ENCODE data around the gene CEP72.
"Not testable (repeated sequence)": the region's sequence is repeated elsewhere in the genome, so short reads cannot be mapped to it uniquely, and the experiment has no call there.

The CEP72 gene

DNA sequence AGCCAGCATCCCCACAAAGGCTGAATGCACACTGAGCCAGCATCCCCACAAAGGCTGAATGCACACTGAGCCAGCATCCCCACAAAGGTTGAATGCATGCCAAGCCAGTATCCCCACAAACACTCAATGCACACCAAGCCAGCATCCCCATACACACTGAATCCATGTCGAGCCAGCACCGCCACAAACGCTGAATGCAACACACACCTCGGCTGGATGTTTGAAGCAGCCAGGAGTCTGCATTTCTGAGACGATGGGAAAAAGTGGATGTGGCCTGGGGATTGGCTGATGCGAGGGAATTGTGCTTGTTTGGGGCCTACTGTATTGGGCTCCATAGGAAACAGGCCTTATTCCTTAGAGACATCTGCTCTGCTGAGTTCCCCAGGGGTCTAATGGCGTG is 30.9 kb upstream of the CEP72 start:
- DNase-seq (ENCODE audit: low read depth in 3 of 3), result no peak

GRCh38 chr5:581941-582340 is 30.2 kb upstream of the CEP72 start:
- DNase-seq (ENCODE audit: low read depth in 3 of 3), result no peak

GRCh38 chr5:582445-582844 is 29.7 kb upstream of the CEP72 start:
- DNase-seq (ENCODE audit: low read depth in 3 of 3), result not testable (repeated sequence)

DNA sequence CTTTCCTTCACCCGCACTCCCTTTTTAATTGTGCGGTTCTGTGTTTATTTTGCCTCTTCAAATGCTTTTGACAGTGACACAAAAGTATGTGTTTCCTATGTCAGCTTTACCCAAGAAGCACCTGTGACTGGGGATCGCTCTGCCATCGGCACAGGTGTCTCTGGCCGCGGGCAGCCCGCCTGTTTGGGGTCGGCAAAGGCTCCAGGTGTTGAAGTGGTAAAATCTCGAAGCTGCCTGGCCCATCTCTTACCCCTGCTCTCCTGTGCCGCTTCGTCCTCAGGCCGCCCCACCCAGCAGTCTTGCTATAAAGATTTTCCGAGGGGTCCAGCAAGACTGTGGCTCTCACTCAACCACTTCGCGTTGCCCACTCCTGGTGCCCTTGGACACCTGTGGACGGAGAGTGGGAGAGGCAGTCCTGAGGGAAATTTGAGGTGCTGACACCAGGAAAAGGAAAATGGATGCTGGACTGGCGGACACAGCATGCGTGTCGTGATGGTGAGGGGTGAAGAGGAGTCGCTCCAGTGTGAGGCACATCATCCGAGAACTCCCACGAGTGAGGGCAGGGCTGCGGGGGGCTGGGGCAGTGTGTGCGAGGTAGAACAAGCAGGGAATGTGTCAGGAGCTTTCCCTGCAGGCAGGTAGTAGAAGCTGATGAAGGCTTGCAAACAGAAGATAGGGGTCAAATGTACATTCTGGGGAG is 29.1 kb upstream of the CEP72 start:
- no peak for DNase-seq (ENCODE audit: low read depth in 3 of 3)

DNA sequence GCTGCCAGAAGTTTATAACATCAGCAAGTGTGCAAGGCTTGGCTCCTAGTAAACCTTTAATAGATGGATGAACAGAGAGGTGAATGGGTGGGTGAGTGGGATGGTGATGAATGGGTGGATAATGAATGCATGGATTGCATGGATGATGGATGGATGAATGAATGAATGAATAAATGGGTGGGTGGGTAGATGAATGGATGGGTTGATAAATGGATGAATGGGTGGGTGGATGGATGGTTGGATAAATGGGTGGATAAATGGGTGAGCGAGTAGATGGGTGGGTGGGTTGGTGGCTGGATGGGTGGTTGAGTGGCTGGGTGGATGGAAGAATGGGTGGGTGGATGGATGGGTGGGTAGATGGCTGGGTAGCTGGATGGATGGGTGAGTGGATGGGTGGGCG is 28.5 kb upstream of the CEP72 start:
- DNase-seq (ENCODE audit: low read depth in 3 of 3), result no peak

GRCh38 chr5:584216-584615 is 27.9 kb upstream of the CEP72 start:
- DNase-seq (ENCODE audit: low read depth in 3 of 3), result no peak

DNA sequence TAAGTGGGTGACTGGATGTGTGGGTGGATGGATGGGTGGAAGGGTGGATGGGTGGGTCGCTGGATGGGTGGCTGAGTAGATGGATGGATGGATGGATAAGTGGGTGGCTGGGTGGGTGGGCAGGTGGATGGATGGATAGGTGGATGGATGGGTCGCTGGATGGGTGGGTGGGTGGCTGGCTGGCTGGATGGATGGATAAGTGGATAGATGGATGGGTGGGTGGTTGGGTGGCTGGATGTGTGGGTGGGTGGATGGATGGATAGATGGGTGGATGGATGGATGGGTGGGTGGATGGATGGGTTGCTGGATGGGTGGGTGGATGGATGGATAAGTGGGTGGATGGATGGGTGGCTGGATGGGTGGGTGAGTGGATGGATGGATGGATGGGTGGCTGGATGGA is 27.3 kb upstream of the CEP72 start:
- DNase-seq (ENCODE audit: low read depth in 3 of 3), result no peak

GRCh38 chr5:585556-585955 is 26.6 kb upstream of the CEP72 start:
- DNase-seq (ENCODE audit: low read depth in 3 of 3), result no peak

DNA sequence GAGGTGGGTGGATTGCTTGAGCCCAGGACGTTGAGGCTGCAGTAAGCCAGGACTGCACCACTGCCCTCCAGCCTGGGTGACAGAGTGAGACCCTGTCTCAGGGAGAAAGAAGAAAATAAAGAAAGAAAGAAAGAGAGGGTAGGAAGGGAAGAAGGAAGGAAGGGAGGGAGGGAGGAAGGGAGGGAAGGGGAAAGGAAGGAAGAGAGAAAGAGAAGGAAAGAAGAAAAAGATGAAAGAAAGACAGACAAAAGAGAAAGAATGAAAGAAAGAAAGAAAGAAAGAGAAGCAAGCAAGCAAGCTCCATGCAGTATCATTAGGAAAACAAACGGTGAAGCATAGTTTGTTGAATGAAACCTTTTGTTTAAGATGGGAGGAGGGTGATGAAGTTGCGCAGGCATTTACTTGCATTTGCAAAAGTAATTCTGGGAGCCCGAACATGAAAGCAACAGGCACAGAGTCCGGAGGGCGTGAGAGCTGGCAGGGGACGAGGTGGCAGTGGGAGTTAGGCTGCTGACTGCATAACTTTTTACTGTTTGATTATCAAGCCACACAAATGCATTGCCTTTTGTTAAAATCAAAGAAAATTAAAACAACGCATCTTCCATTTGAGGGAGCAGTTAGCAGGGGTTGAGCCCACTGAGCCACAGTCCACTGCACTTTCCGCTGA is 26.0 kb upstream of the CEP72 start:
- DNase-seq (ENCODE audit: low read depth in 3 of 3), result no peak

DNA sequence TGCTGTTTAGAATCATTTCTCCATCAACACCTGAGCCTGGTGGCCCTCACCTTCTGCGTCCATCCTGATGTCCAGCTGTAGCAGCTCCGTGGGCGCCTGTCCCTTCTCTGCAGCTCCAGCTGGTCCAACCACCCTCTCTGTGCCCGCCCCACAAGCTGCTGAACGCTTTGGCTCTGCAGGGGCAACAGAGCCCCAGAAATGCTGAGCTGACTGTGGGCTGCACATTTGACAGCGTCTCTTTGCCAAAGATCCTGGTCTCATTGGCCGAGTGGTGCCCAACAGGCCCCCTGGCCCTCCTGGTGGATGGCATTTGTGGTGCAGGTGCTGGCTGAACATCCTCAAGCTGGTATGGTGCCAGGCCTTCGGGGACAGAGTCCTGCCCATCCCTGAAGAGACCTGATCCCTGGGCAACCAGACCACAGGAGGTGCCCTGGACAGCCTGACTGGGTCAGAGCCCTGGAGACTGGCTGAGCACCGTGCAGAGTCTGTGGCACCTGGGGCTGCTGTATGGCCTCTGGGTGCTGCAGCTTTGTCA is 25.3 kb upstream of the CEP72 start:
- DNase-seq (ENCODE audit: low read depth in 3 of 3), result no peak

GRCh38 chr5:587403-587802 is 24.7 kb upstream of the CEP72 start:
- DNase-seq (ENCODE audit: low read depth in 3 of 3), result no peak

DNA sequence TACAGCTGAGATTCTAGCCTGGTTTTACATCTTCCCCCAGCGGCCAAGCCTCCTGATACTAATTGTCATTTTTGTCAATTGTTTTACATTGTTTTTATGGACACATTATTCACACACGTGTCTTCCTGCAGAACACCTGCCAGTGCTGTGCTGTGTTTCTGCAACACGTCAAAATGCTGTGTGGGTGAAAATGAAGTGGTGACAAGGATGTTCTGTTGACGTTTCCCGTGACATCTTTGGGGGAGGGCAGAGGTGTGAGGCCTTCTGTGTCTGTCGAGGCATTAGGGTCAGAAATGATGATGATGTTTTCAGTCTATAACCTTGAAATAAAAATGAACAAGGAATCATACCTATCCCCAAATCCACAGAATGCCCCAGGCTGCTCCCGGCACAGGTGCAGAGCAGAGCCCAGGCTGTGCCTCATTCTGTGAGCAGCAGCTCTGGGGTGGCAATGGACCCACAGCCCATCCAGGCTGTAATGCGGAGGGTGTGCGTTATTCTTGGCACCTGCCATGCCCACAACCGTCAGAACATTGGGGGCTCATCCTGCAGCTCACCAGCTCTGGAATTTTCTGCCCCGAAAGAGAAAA is 23.6 kb upstream of the CEP72 start:
- DNase-seq (ENCODE audit: low read depth in 3 of 3), result no peak

GRCh38 chr5:589173-589572 is 23.0 kb upstream of the CEP72 start:
- no peak for DNase-seq (ENCODE audit: low read depth in 3 of 3)

DNA sequence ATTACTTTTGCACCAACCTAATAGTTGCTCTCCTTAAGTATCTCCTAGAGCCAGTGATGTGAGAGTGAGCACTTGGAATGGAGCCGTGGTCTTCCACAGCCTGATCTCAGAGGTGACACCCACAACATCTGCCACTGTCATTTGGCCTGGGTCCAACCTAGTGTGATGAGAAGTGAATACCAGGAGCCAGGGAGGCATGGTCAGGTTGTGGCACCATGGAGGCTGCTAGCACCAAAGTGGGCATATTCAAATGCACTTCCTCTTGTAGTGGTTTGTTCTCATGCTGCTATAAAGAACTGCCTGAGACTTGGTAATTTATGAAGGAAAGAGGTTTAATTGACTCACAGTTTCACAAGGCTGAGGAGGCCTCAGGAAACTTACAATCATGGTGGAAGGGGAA is 22.6 kb upstream of the CEP72 start:
- no peak for DNase-seq (ENCODE audit: low read depth in 3 of 3)

GRCh38 chr5:590346-590745 is 21.8 kb upstream of the CEP72 start:
- DNase-seq (ENCODE audit: low read depth in 3 of 3), result no peak

- no peak for DNase-seq (ENCODE audit: low read depth in 3 of 3)
Observed at GRCh38 chr5:591746-592145, 20.4 kb upstream of the CEP72 start.

DNA sequence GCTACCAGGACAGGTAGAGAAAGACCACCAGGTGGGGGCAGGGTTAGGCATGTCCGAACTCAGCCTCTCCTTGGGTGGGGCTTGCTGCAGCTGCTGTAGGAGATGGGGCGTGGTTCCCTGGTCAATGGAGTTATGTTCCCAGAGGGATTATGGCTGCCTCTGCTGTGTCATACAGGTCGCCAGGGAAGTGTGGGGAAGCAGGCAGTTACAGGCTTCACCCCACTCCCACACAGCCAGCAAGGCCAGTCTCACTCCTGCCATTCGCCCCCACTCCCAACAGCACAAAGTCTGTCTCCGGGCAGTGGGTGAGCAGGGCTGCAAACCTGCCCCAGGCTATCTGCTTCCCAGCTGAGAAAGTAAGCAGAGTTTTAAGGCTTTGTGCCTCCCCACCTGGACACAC is 20.0 kb upstream of the CEP72 start:
- DNase-seq (ENCODE audit: low read depth in 3 of 3), result no peak

- no peak for DNase-seq (ENCODE audit: low read depth in 3 of 3)
Observed at GRCh38 chr5:593511-593910, 18.6 kb upstream of the CEP72 start.

GRCh38 chr5:594226-594860 is 17.8 kb upstream of the CEP72 start:
- no peak for DNase-seq (ENCODE audit: low read depth in 3 of 3)

- no peak for DNase-seq (ENCODE audit: low read depth in 3 of 3)
Observed at GRCh38 chr5:595285-595875, 16.8 kb upstream of the CEP72 start.

DNA sequence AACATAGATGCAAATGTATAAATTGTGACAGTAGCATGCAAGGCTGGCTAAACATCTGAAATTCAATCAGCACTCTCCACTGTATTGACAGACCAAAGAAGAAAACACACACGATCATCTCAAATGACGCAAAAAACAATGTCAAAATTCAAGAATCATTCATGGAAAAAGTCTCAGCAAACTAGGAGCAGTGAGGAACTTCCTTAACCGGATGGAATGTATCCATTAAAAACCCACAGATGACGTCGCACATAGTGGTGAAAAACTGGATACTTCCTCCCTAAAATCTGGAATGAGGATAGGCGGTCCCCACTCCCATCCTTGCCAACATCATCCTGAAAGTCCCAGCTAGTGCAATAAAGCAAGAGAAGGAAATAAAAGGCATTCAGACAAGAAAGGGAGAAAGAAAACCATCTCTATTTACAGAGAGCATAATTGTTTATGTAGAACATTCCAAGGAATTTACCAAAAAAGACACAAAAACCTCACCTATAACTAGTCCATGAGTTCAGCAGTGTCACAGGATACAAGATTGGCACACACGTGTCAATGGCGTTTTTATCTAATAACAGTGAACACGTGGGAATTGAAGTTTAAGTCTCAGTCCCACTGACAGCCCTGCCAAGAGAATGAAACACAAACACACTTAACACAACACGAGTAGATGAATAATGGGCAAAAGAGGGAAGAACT is 14.1 kb upstream of the CEP72 start:
- no peak for DNase-seq (ENCODE audit: low read depth in 3 of 3)

DNA sequence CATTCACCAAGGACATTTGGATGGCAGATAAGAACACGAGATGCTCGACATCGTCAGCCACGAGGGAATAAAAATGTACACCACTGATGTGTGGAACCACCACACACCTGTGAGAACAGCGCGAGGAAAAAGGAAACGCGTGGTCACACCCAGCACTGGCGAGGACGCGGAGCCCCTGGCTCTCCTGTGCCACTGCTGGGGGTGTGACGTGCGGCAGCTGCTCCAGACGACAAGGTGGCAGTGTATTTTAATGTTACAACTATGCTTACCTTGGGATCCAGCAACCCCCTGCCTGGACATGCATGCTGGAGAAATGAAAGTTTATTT is 13.6 kb upstream of the CEP72 start:
- no peak for DNase-seq (ENCODE audit: low read depth in 3 of 3)
